H9 (cell line): ENCODE measurements around the gene NAXD. TPM values are rescaled to one million over a fixed set of nuclear protein-coding genes. Genes with fewer than 3 reads are reported as not detected.

Experiments used
- DNase-seq: peaks from one replicate; pipeline ENCODE4 v3.0.0-alpha.2; 2017
- H2AFZ ChIP-seq: one replicate; pipeline ENCODE4 v1.6.1; 2013; ENCODE audit warnings: mild to moderate bottlenecking, low read length, control low read depth, moderate library complexity
- H2AK5ac ChIP-seq: 2 replicates; pipeline ENCODE4 v1.6.1; 2013; ENCODE audit warnings: low read length, control low read depth, mixed read lengths; ENCODE audit not compliant: insufficient read length
- H2BK120ac ChIP-seq: one replicate; pipeline ENCODE4 v1.6.1; 2013; ENCODE audit warnings: low read depth, mild to moderate bottlenecking, low read length, control low read depth, inconsistent platforms; ENCODE audit not compliant: poor library complexity, severe bottlenecking
- H2BK12ac ChIP-seq: 2 replicates; pipeline ENCODE4 v1.6.1; 2013; ENCODE audit warnings: low read length, control low read depth, mixed read lengths, low read depth; ENCODE audit not compliant: insufficient read length
- H2BK15ac ChIP-seq: 2 replicates; pipeline ENCODE4 v1.6.1; 2013; ENCODE audit warnings: low read depth, low read length, control low read depth
- H2BK20ac ChIP-seq: one replicate; pipeline ENCODE4 v1.6.1; 2013; ENCODE audit warnings: low read depth, mild to moderate bottlenecking, low read length, control low read depth, inconsistent platforms; ENCODE audit not compliant: poor library complexity, severe bottlenecking
- H2BK5ac ChIP-seq: 2 replicates; pipeline ENCODE4 v1.6.1; 2013; ENCODE audit warnings: low read length, control low read depth, mixed read lengths; ENCODE audit not compliant: insufficient read length
- H3K14ac ChIP-seq: 2 replicates; pipeline ENCODE4 v1.6.1; 2013; ENCODE audit warnings: low read length, control low read depth; ENCODE audit not compliant: insufficient read depth
- H3K18ac ChIP-seq: 2 replicates; pipeline ENCODE4 v1.6.1; 2013; ENCODE audit warnings: low read depth, mild to moderate bottlenecking, mixed read lengths, low read length, control low read depth; ENCODE audit not compliant: insufficient read length
- H3K23ac ChIP-seq: 2 replicates; pipeline ENCODE4 v1.6.1; 2013; ENCODE audit warnings: low read length, control low read depth, mixed read lengths, low read depth; ENCODE audit not compliant: insufficient read length
- H3K23me2 ChIP-seq: 2 replicates; pipeline ENCODE4 v1.6.1; 2013; ENCODE audit warnings: low read depth, mild to moderate bottlenecking, mixed read lengths, low read length, control low read depth; ENCODE audit not compliant: insufficient read length, poor library complexity, severe bottlenecking
- H3K27ac ChIP-seq: 2 replicates; pipeline ENCODE4 v1.5.1; 2013; ENCODE audit warnings: low read length, control low read depth, mixed read lengths, low read depth; ENCODE audit not compliant: insufficient read length
- H3K27me3 ChIP-seq: 2 replicates; pipeline ENCODE4 v1.6.1; 2013; ENCODE audit warnings: low read length, control low read depth, inconsistent platforms; ENCODE audit not compliant: insufficient read depth
- H3K4ac ChIP-seq: 2 replicates; pipeline ENCODE4 v1.6.1; 2013; ENCODE audit warnings: low read depth, mild to moderate bottlenecking, control low read depth, inconsistent platforms, low read length, moderate library complexity
- H3K4me1 ChIP-seq: 2 replicates; pipeline ENCODE4 v1.6.1; 2013; ENCODE audit warnings: low read length, control low read depth, inconsistent platforms; ENCODE audit not compliant: insufficient read depth
- H3K4me2 ChIP-seq: 2 replicates; pipeline ENCODE4 v1.6.1; 2013; ENCODE audit warnings: low read length, control low read depth, mixed read lengths; ENCODE audit not compliant: insufficient read length, insufficient read depth
- H3K56ac ChIP-seq: 2 replicates; pipeline ENCODE4 v1.6.1; 2013; ENCODE audit warnings: low read depth, mild to moderate bottlenecking, mixed read lengths, low read length, control low read depth; ENCODE audit not compliant: insufficient read length
- H3K79me1 ChIP-seq: 2 replicates; pipeline ENCODE4 v1.6.1; 2013; ENCODE audit warnings: low read depth, mild to moderate bottlenecking, moderate library complexity, low read length, control low read depth, inconsistent platforms; ENCODE audit not compliant: insufficient read depth, poor library complexity, severe bottlenecking
- H3K79me2 ChIP-seq: 2 replicates; pipeline ENCODE4 v1.6.1; 2013; ENCODE audit warnings: low read length, control low read depth, inconsistent platforms; ENCODE audit not compliant: insufficient read depth
- H3K9ac ChIP-seq: 2 replicates; pipeline ENCODE4 v1.6.1; 2013; ENCODE audit warnings: low read length, control low read depth, mixed read lengths; ENCODE audit not compliant: insufficient read length; ENCODE audit errors: extremely low read depth
- H3K9me3 ChIP-seq: one replicate; pipeline ENCODE4 v1.6.1; 2013; ENCODE audit warnings: low read depth, low read length, inconsistent platforms; ENCODE audit not compliant: control insufficient read depth
- H3T11ph ChIP-seq: one replicate; pipeline ENCODE4 v1.6.1; 2013; ENCODE audit warnings: mild to moderate bottlenecking, low read length, control low read depth, inconsistent platforms
- H4K20me1 ChIP-seq: one replicate; pipeline ENCODE4 v1.6.1; 2013; ENCODE audit not compliant: control insufficient read depth, insufficient read length, insufficient read depth
- H4K5ac ChIP-seq: 2 replicates; pipeline ENCODE4 v1.6.1; 2013; ENCODE audit warnings: low read depth, mild to moderate bottlenecking, mixed read lengths, low read length, control low read depth; ENCODE audit not compliant: insufficient read length
- H4K8ac ChIP-seq: replicated peaks from 2 replicates; pipeline ENCODE4 v1.6.1; 2013; ENCODE audit warnings: low read length, control low read depth, mixed read lengths, low read depth; ENCODE audit not compliant: insufficient read length
- H4K91ac ChIP-seq: 2 replicates; pipeline ENCODE4 v1.6.1; 2013; ENCODE audit warnings: low read depth, mild to moderate bottlenecking, moderate library complexity, mixed read lengths, low read length, control low read depth; ENCODE audit not compliant: insufficient read length
- H3K27ac Mint-ChIP-seq, 3 experiments: 2 replicates in 2 of 3; 3 replicates in 1 of 3; pipeline ENCODE4 v1.8.0; 2020 to 2021; ENCODE audit warnings: mixed read lengths in 3 of 3, mild to moderate bottlenecking in 1 of 3, moderate library complexity in 1 of 3
- H3K27me3 Mint-ChIP-seq: 2 replicates; pipeline ENCODE4 v1.8.0; 2021; ENCODE audit warnings: low read depth, mild to moderate bottlenecking, moderate library complexity, mixed read lengths
- H3K36me3 Mint-ChIP-seq, 3 experiments: 2 replicates in 2 of 3; 3 replicates in 1 of 3; pipeline ENCODE4 v1.8.0; 2020 to 2021; ENCODE audit warnings: low read depth in 3 of 3, mixed read lengths in 3 of 3; ENCODE audit not compliant: insufficient read depth in 1 of 3
- H3K4me1 Mint-ChIP-seq, 2 experiments: 2 replicates each; pipeline ENCODE4 v1.8.0; 2020; ENCODE audit warnings: mixed read lengths in 2 of 2
- H3K4me3 Mint-ChIP-seq, 2 experiments: 2 replicates in 1 of 2; 3 replicates in 1 of 2; pipeline ENCODE4 v1.8.0; 2020 to 2021; ENCODE audit warnings: mild to moderate bottlenecking in 2 of 2, mixed read lengths in 2 of 2, moderate library complexity in 1 of 2
- H3K9me3 Mint-ChIP-seq, 2 experiments: 2 replicates in 1 of 2; 3 replicates in 1 of 2; pipeline ENCODE4 v1.8.0; 2020; ENCODE audit warnings: mild to moderate bottlenecking in 2 of 2, mixed read lengths in 2 of 2, moderate library complexity in 1 of 2
- CTCF ChIP-seq: fragments of 200-600 bp; sonication (generic); conservative IDR thresholded peaks from 3 replicates; pipeline ENCODE4 v1.8.0; 2021; ENCODE audit warnings: antibody characterized with exemption, mild to moderate bottlenecking
- WGBS: extraction: QIAGEN DNeasy Blood & Tissue Kit; methylation state at CpG from one replicate; pipeline ENCODE4 v1.1.7; 2013; ENCODE audit warnings: missing lambda C conversion rate, low lambda C conversion rate, mixed read lengths; ENCODE audit not compliant: insufficient read length; ENCODE audit errors: extremely low coverage; 5-methylcytosine and 5-hydroxymethylcytosine counted together
- total RNA-seq: library from RNA; stranded (reverse); gene quantifications from 2 replicates; pipeline ENCODE4 v1.2.1, GENCODE V29; 2021

The NAXD gene
- total RNA-seq, 1 experiment from 2014 or later = 25.5 TPM

- TF ChIP-seq CTCF = no peak
- Histone ChIP-seq H4K91ac (no peak overlapping the region), H3K18ac (no peak overlapping the region), H2BK120ac (no peak overlapping the region), H4K8ac (no peak overlapping the region), H3K23ac (no peak overlapping the region), H3K4me2 (no peak overlapping the region), H3K4me1 (no peaks in the 10 kb centered on the region), H2AK5ac (no peak overlapping the region), H3K79me2 (peaks cover 31% of the 10 kb centered on the region; the same call in 1 of the 2 replicates), H3K23me2 (peaks cover 6% of the 10 kb centered on the region), H4K20me1 (peaks cover 2% of the 10 kb centered on the region), H2BK15ac (no peak overlapping the region), H3K79me1 (no peaks in the 10 kb centered on the region), H3K9me3 (no peaks in the 10 kb centered on the region), H2AFZ (no peak overlapping the region), H3T11ph (no peak overlapping the region), H2BK12ac (no peak overlapping the region), H3K4ac (no peak overlapping the region), H3K9ac (no peak overlapping the region), H2BK20ac (no peak overlapping the region), H3K14ac (no peak overlapping the region), H2BK5ac (no peak overlapping the region), H3K56ac (no peak overlapping the region), H3K27me3 (no peaks in the 10 kb centered on the region), H4K5ac (no peak overlapping the region), H3K27ac (no peak overlapping the region)
- no CpG with 5 or more reads among the region's 2 CpGs for WGBS
- Mint-ChIP-seq H3K4me3 (no peak overlapping the region), H3K9me3 (no peaks in the 10 kb centered on the region), H3K27me3 (peaks cover 2% of the 10 kb centered on the region; the same call in 1 of the 2 replicates), H3K4me1 (peaks cover 29 to 35% of the 10 kb centered on the region in 2 experiments), H3K36me3 (peaks cover 5 to 16% (median 14%) of the 10 kb centered on the region in 3 experiments; a peak in 5 of 7 replicates), H3K27ac (no peak overlapping the region)
- no peak for DNase-seq
These were observed 5.3 kb downstream of the NAXD start for GRCh38 chr13:110620596-110620995.
